ENCODE results near the gene NOTCH1. TPM values are rescaled to one million over a fixed set of nuclear protein-coding genes. Genes with fewer than 3 reads are reported as not detected.

The NOTCH1 gene
- total and polyA plus RNA-seq, 3 experiments from 2014 or later: 5.1 to 79.5 (median 70.0) TPM

DNA sequence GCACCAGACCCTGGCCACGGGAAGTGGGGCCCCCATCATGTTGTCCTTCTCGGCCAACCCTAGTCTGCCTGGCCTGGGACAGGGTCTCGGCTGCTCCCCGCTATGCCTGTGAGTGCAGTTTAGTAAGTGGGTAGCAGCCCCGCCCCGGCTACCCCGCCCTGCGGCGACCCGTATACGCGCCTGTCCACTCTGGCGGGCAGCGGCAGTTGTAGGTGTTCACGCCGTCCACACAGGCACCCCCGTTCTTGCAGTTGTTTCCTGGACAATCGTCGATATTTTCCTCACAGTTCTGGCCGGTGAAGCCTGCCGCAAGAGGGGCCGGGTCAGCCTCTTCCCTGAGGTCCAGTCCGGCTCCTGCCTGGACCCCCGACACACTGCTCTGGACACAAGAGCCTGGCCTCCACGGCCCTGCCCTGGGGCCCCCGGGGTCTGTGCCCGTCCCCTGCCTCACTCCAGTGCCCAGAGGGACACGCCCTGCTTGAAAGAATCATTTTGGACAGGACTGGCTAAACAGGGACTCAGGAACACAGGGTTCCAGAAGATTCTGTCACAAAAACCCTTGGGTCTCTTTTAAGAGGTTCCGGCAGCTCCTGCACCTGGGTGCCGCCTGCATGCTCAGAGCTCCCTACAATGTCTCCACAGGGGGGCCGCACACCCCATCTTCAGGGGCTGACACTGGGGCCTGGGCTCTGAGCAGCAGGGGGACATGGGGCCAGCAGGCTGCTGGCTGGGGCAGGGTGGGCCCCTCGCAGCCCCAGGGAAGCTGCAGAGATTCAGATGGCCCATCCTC, 26.4 kb downstream of the NOTCH1 start:
- Histone ChIP-seq H3K36me3 (ENCODE audit: insufficient read depth, low read length) (peaks cover 8% of the 10 kb centered on the region), H3K4me1 (ENCODE audit: insufficient read depth, low read length) (no peaks in the 10 kb centered on the region), H3K27me3 (ENCODE audit: insufficient read depth, low read length, poor library complexity, severe bottlenecking) (no peaks in the 10 kb centered on the region), H3K9me3 (ENCODE audit: low read length) (no peaks in the 10 kb centered on the region), H3K27ac (ENCODE audit: low read depth, low read length) (no peak overlapping the region), H3K4me3 (ENCODE audit: low read length) (no peak overlapping the region)
- DNase-seq: no peak
- POLR2A ChIA-PET: no interaction called here
- no peaks in the 10 kb centered on the region for H3K27me3 Mint-ChIP-seq
- peaks cover 0 to 53% (median 0%) of the 10 kb centered on the region in 3 donors for H3K36me3 Mint-ChIP-seq
- H3K4me3 Mint-ChIP-seq: no peak overlapping the region
- H3K27ac Mint-ChIP-seq: no peak overlapping the region
- no peaks in the 10 kb centered on the region for H3K4me1 Mint-ChIP-seq
- H3K9me3 Mint-ChIP-seq: no peaks in the 10 kb centered on the region
- CTCF ChIA-PET: no interaction called here

DNA sequence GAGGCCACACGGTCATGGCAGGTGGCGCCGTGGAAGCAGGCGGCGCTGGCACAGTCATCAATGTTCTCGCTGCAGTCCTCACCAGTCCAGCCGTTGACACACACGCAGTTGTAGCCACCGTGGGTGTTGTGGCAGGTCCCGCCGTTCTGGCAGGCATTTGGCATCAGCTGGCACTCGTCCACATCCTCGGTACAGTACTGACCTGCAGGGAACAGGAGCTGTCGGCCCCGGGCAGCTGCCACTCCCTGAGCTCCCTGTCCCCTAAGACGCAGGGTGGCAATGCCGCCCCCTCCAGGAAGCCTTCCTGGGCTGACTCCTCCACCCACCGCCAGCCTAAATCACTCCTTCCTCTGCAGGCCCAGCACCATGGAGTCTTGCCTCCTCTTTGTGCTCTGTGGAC, 27.2 kb downstream of the NOTCH1 start:
- POLR2A ChIA-PET: no interaction called here
- Mint-ChIP-seq H3K9me3 (no peaks in the 10 kb centered on the region), H3K27me3 (no peaks in the 10 kb centered on the region), H3K36me3 (peaks cover 0 to 58% (median 0%) of the 10 kb centered on the region in 3 donors), H3K4me3 (no peak overlapping the region), H3K4me1 (no peaks in the 10 kb centered on the region), H3K27ac (no peak overlapping the region)
- H3K27me3 ChIP-seq (ENCODE audit: insufficient read depth, low read length, poor library complexity, severe bottlenecking): no peaks in the 10 kb centered on the region
- DNase-seq: no peak
- no peak overlapping the region for H3K4me3 ChIP-seq (ENCODE audit: low read length)
- no peaks in the 10 kb centered on the region for H3K4me1 ChIP-seq (ENCODE audit: insufficient read depth, low read length)
- CTCF ChIA-PET: no interaction called here
- H3K36me3 ChIP-seq (ENCODE audit: insufficient read depth, low read length): peaks cover 8% of the 10 kb centered on the region
- no peaks in the 10 kb centered on the region for H3K9me3 ChIP-seq (ENCODE audit: low read length)
- H3K27ac ChIP-seq (ENCODE audit: low read depth, low read length): no peak overlapping the region

DNA sequence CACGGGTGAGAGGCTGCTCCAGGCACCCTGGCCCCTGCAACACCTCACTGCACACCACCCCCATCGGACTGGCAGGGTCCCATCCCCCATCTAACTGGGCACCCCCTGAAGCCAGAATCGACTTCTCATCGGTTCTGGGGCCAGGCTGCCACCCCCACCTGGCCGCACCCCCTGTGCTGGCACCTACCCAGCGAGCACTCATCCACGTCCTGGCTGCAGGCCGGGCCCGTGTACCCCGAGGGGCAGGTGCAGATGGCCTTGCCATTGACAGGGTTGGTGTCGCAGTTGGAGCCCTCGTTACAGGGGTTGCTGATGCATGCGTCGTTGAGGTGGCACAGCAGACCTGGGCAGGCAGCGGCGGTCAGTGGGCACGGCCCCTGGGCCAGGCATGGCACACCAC, 27.9 kb downstream of the NOTCH1 start:
- POLR2A ChIA-PET: no interaction called here
- Histone ChIP-seq H3K36me3 (ENCODE audit: insufficient read depth, low read length) (peaks cover 8% of the 10 kb centered on the region), H3K9me3 (ENCODE audit: low read length) (no peaks in the 10 kb centered on the region), H3K4me3 (ENCODE audit: low read length) (no peak overlapping the region), H3K27me3 (ENCODE audit: insufficient read depth, low read length, poor library complexity, severe bottlenecking) (no peaks in the 10 kb centered on the region), H3K4me1 (ENCODE audit: insufficient read depth, low read length) (no peaks in the 10 kb centered on the region), H3K27ac (ENCODE audit: low read depth, low read length) (no peak overlapping the region)
- no peak for DNase-seq
- peak overlapping the region in 1 of 8 donors; percentile 54 for H3K27ac Mint-ChIP-seq
- no peaks in the 10 kb centered on the region for H3K4me1 Mint-ChIP-seq
- H3K36me3 Mint-ChIP-seq: peaks cover 0 to 58% (median 0%) of the 10 kb centered on the region in 3 donors
- no peak overlapping the region for H3K4me3 Mint-ChIP-seq
- H3K27me3 Mint-ChIP-seq: no peaks in the 10 kb centered on the region
- CTCF ChIA-PET: no interaction called here
- H3K9me3 Mint-ChIP-seq: no peaks in the 10 kb centered on the region

DNA sequence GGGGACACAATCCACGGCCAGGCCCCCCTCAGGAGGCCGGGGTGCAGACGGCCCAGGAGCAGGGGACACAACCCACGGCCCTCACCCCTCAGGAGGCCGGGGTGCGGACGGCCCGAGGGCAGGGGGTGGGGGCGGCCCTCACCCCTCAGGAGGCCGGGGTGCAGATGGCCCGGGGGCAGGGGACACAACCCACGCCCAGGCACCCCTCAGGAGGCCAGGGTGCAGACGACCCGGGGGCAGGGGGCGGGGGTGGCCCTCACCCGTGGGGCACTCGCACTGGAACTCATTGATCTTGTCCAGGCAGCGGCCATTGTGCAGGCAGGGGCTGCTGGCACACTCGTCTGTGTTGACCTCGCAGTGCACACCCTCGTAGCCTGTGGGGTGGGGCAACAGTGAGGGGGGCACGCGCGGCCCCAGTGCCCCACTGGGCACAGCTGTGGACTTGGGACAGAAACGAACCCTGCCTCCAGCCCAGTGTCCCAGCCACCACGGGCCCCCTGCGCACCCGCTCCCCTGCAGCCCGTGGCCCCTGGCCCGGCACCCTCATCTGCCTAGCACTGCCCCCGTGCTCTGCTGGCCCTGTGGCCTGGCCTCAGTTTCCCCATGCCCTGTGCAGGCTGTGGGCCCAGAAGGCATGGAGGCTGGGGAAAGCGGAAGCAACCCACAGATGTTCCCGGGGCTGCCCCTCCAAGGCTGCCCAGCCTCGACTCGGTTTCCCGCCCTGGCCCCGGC, 28.7 kb downstream of the NOTCH1 start:
- no peak for DNase-seq
- ChIA-PET CTCF (no interaction called here), POLR2A (no interaction called here)
- peaks cover 0 to 57% (median 0%) of the 10 kb centered on the region in 3 donors for H3K36me3 Mint-ChIP-seq
- no peaks in the 10 kb centered on the region for H3K27me3 Mint-ChIP-seq
- no peaks in the 10 kb centered on the region for H3K4me1 ChIP-seq (ENCODE audit: insufficient read depth, low read length)
- H3K9me3 ChIP-seq (ENCODE audit: low read length): no peaks in the 10 kb centered on the region
- no peak overlapping the region for H3K27ac ChIP-seq (ENCODE audit: low read depth, low read length)
- no peaks in the 10 kb centered on the region for H3K27me3 ChIP-seq (ENCODE audit: insufficient read depth, low read length, poor library complexity, severe bottlenecking)
- peaks cover 8% of the 10 kb centered on the region for H3K36me3 ChIP-seq (ENCODE audit: insufficient read depth, low read length)
- no peak overlapping the region for H3K27ac Mint-ChIP-seq
- no peaks in the 10 kb centered on the region for H3K9me3 Mint-ChIP-seq
- no peaks in the 10 kb centered on the region for H3K4me1 Mint-ChIP-seq
- no peak overlapping the region for H3K4me3 ChIP-seq (ENCODE audit: low read length)
- no peak overlapping the region for H3K4me3 Mint-ChIP-seq

DNA sequence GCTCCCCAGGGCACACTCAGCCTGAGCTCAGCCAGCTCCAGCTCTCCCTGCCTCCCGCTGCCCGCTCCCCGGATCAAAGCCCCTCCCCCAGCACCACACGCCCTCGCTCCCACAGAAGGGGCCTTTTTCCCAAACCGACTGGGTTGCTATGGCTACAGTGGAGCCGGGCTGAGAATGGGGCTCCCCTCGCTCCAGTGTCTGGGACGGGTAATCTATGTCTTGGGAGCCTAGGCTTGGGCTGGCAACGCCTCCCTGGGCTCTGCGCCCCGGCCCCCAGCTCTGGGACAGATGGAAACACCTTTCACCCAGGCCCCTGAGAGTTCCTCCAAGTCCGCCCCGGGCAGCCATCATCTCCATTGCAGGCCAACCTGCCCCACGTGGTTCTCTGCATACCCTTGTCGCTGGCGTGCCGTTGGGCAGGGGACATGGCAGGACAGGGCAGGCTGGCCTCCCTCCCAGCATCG, 29.6 kb downstream of the NOTCH1 start:
- H3K27ac Mint-ChIP-seq: no peak overlapping the region
- H3K4me3 Mint-ChIP-seq: no peak overlapping the region
- Histone ChIP-seq H3K36me3 (ENCODE audit: insufficient read depth, low read length) (peaks cover 8% of the 10 kb centered on the region), H3K27me3 (ENCODE audit: insufficient read depth, low read length, poor library complexity, severe bottlenecking) (no peaks in the 10 kb centered on the region), H3K4me1 (ENCODE audit: insufficient read depth, low read length) (no peaks in the 10 kb centered on the region), H3K27ac (ENCODE audit: low read depth, low read length) (no peak overlapping the region), H3K4me3 (ENCODE audit: low read length) (no peak overlapping the region), H3K9me3 (ENCODE audit: low read length) (no peaks in the 10 kb centered on the region)
- H3K9me3 Mint-ChIP-seq: no peaks in the 10 kb centered on the region
- peaks cover 0 to 58% (median 0%) of the 10 kb centered on the region in 3 donors for H3K36me3 Mint-ChIP-seq
- DNase-seq: no peak
- POLR2A ChIA-PET: no interaction called here
- H3K4me1 Mint-ChIP-seq: no peaks in the 10 kb centered on the region
- CTCF ChIA-PET: no interaction called here
- no peaks in the 10 kb centered on the region for H3K27me3 Mint-ChIP-seq

DNA sequence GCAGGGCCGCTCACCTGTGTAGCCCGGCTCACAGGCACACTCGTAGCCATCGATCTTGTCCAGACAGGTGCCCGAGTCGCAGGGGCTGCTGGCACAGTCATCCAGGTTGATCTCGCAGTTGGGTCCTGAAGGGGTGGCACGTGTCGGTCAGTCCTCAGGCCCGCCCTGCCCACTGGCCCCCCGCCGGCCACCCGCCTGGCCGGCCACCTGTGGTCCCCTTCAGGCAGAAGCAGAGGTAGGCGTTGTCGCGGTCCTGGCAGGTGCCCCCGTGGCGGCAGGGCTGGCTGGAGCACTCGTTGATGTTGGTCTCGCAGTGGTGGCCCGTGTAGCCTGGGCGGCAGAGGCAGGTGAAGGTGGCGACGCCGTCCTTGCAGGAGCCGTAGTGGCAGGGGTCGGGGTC, 30.6 kb downstream of the NOTCH1 start:
- H3K9me3 ChIP-seq (ENCODE audit: low read length): no peaks in the 10 kb centered on the region
- Mint-ChIP-seq H3K36me3 (peaks cover 0 to 64% (median 0%) of the 10 kb centered on the region in 3 donors), H3K9me3 (no peaks in the 10 kb centered on the region), H3K27ac (no peak overlapping the region), H3K4me1 (no peaks in the 10 kb centered on the region), H3K4me3 (no peak overlapping the region), H3K27me3 (no peaks in the 10 kb centered on the region)
- no peak overlapping the region for H3K27ac ChIP-seq (ENCODE audit: low read depth, low read length)
- no peak for DNase-seq
- CTCF ChIA-PET: no interaction called here
- peaks cover 8% of the 10 kb centered on the region for H3K36me3 ChIP-seq (ENCODE audit: insufficient read depth, low read length)
- no peak overlapping the region for H3K4me3 ChIP-seq (ENCODE audit: low read length)
- H3K4me1 ChIP-seq (ENCODE audit: insufficient read depth, low read length): no peaks in the 10 kb centered on the region
- H3K27me3 ChIP-seq (ENCODE audit: insufficient read depth, low read length, poor library complexity, severe bottlenecking): no peaks in the 10 kb centered on the region
- POLR2A ChIA-PET: no interaction called here

DNA sequence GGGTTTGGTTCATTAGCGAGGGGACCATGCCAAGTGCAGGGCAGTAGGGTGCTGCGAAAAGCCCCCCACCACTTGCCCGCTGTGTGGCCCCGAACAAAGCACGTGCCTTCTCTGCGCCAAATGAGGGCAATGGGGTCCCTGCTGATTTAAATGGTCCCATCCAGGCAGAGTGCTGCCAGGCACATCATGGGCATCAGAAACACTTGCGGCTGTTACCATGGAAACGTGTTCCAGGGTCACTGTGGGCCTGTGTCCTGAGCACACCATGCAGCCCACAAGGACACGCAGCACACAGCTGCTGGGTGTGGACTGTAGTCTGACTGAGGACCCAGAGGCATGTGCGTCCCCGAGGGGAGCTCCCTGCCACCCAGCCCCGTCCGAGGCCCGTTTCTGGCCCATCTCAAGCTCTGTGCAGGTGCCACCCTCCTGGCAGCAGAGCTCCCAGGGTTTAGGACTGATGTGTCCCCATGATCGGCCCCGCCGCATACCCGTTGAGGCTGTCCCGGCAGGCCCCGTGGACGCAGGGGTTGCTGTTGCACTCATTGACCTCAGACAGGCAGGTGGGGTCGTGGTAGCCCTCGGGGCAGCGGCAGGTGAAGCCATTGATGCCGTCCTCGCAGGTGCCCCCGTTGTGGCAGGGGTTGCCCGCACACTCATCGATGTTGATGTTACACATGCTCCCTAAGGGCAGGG, 31.7 kb downstream of the NOTCH1 start:
- Mint-ChIP-seq H3K9me3 (no peaks in the 10 kb centered on the region), H3K4me3 (no peak overlapping the region), H3K27ac (no peak overlapping the region), H3K27me3 (no peaks in the 10 kb centered on the region), H3K36me3 (peaks cover 0 to 65% (median 0%) of the 10 kb centered on the region in 3 donors), H3K4me1 (no peaks in the 10 kb centered on the region)
- Histone ChIP-seq H3K4me3 (ENCODE audit: low read length) (no peak overlapping the region), H3K27ac (ENCODE audit: low read depth, low read length) (no peak overlapping the region), H3K27me3 (ENCODE audit: insufficient read depth, low read length, poor library complexity, severe bottlenecking) (no peaks in the 10 kb centered on the region), H3K36me3 (ENCODE audit: insufficient read depth, low read length) (peaks cover 8% of the 10 kb centered on the region), H3K9me3 (ENCODE audit: low read length) (no peaks in the 10 kb centered on the region), H3K4me1 (ENCODE audit: insufficient read depth, low read length) (no peaks in the 10 kb centered on the region)
- POLR2A ChIA-PET: no interaction called here
- CTCF ChIA-PET: no interaction called here
- no peak for DNase-seq

DNA sequence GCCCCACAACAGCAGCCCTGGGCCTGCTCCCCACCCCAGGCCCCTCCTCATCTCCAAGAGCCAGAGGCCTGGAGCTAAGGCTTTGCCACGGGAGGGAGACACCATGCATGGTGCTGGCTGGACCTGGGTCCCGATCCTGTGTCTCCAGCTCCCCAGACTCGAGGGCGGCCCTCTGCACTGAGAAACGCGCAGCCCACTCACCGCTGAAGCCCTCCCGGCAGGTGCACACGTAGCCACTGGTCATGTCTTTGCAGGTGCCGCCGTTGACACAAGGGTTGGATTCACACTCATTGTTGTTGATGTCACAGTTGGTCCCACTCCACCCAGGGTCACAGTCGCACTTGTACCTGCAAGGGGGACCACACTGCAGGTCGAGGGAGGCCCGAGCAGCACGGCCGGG, 32.7 kb downstream of the NOTCH1 start:
- Histone ChIP-seq H3K27ac (ENCODE audit: low read depth, low read length) (no peak overlapping the region), H3K4me3 (ENCODE audit: low read length) (no peak overlapping the region), H3K36me3 (ENCODE audit: insufficient read depth, low read length) (no peaks in the 10 kb centered on the region), H3K27me3 (ENCODE audit: insufficient read depth, low read length, poor library complexity, severe bottlenecking) (no peaks in the 10 kb centered on the region), H3K4me1 (ENCODE audit: insufficient read depth, low read length) (no peaks in the 10 kb centered on the region), H3K9me3 (ENCODE audit: low read length) (no peaks in the 10 kb centered on the region)
- Mint-ChIP-seq H3K4me3 (no peak overlapping the region), H3K27ac (no peak overlapping the region), H3K36me3 (peaks cover 0 to 64% (median 0%) of the 10 kb centered on the region in 3 donors), H3K27me3 (no peaks in the 10 kb centered on the region), H3K4me1 (no peaks in the 10 kb centered on the region), H3K9me3 (no peaks in the 10 kb centered on the region)
- CTCF ChIA-PET: no interaction called here
- POLR2A ChIA-PET: no interaction called here
- no peak for DNase-seq

Data from CD8-positive, alpha-beta memory T cell (primary cell).